ENCODE data around the gene PRR15. TPM values are rescaled to one million over a fixed set of nuclear protein-coding genes. Genes with fewer than 3 reads are reported as not detected.

Gene PRR15
- total and polyA plus RNA-seq, 2 of the 4 experiments (the other 2 are of a cell fraction), result not detected

- Histone ChIP-seq H2BK5ac (ENCODE audit: low read depth, low read length, poor library complexity, severe bottlenecking) (no peak overlapping the region), H2AK5ac (ENCODE audit: low read depth, low read length) (no peak overlapping the region), H3K4me1 (ENCODE audit: control insufficient read depth, insufficient read depth, low read length) (no peaks in the 10 kb centered on the region; the same call in 1 of the 2 replicates), H4K91ac (ENCODE audit: insufficient read depth, low read depth, low read length) (no peak overlapping the region), H3K27ac (ENCODE audit: insufficient read depth, low read length) (no peak overlapping the region), H3K79me1 (ENCODE audit: low read depth in 1 of 2, low read length in 2 of 2) (no peaks in the 10 kb centered on the region), H4K5ac (ENCODE audit: low read depth, low read length) (no peak overlapping the region), H3K56ac (ENCODE audit: extremely low read depth, insufficient read depth, low read length) (no peak overlapping the region), H3K27me3 (ENCODE audit: control insufficient read depth, insufficient read depth, low read length) (peaks cover 49% of the 10 kb centered on the region), H2BK15ac (ENCODE audit: low read depth, low read length) (no peak overlapping the region), H3K4me3 (ENCODE audit: insufficient read depth, low read depth, low read length) (no peak overlapping the region), H3K9me1 (ENCODE audit: insufficient read depth, low read length) (no peaks in the 10 kb centered on the region), H3K18ac (ENCODE audit: low read depth, low read length) (no peak overlapping the region), H4K20me1 (ENCODE audit: insufficient read depth, low read length) (no peaks in the 10 kb centered on the region), H2BK20ac (ENCODE audit: low read depth, low read length) (no peak overlapping the region), H3K36me3 (ENCODE audit: control insufficient read depth, insufficient read depth, low read length) (no peaks in the 10 kb centered on the region), H3K9me3 (ENCODE audit: control insufficient read depth, insufficient read depth, low read length) (no peaks in the 10 kb centered on the region), H3K23ac (ENCODE audit: low read depth, low read length) (no peak overlapping the region), H2AFZ (replicated peaks; ENCODE audit: low read length, poor library complexity) (no peak overlapping the region), H4K8ac (ENCODE audit: low read depth in 2 of 2, low read length in 2 of 2) (no peak overlapping the region), H3K9ac (ENCODE audit: low read depth, low read length) (no peak overlapping the region), H2AK9ac (replicated peaks; ENCODE audit: low read depth, low read length, poor library complexity) (no peak overlapping the region), H2BK120ac (ENCODE audit: low read depth, low read length) (no peak overlapping the region), H3K14ac (replicated peaks; ENCODE audit: low read depth, low read length) (no peak overlapping the region), H3K4ac (ENCODE audit: low read depth, low read length) (no peak overlapping the region), H3K4me2 (ENCODE audit: low read depth, low read length) (no peak overlapping the region)
- TF ChIP-seq CHD1 (IDR thresholded peaks at IDR 0.05; ENCODE audit: low read depth, low read length) (no peak), MAFK (IDR thresholded peaks at IDR 0.05; ENCODE audit: low read depth, low read length) (no peak), RAD21 (IDR thresholded peaks at IDR 0.05; ENCODE audit: low read length) (no peak), NFE2L2 (IDR thresholded peaks at IDR 0.05; ENCODE audit: low read depth, low read length) (no peak), CEBPB (IDR thresholded peaks at IDR 0.05; ENCODE audit: low read depth, low read length) (no peak), SMC3 (IDR thresholded peaks at IDR 0.05; ENCODE audit: low read depth, low read length) (no peak), RCOR1 (IDR thresholded peaks at IDR 0.05; ENCODE audit: insufficient replicate concordance, low read length) (no peak), POLR2A (IDR thresholded peaks at IDR 0.05; ENCODE audit: low read depth, low read length) (no peak), ELK1 (IDR thresholded peaks at IDR 0.05; ENCODE audit: borderline replicate concordance, low read depth, low read length) (no peak)
- CTCF ChIA-PET, result no interaction called here
- DNase-seq (no peak), ATAC-seq (ENCODE audit: low read depth) (no peak)
- dilution Hi-C loops (cut with HindIII; ENCODE audit: low sequenced_read_pairs, unreplicated experiment), result no loop called here
- in situ Hi-C loops (cut with MboI; ENCODE audit: low sequenced_read_pairs), result no loop called here
- intact Hi-C loops (cut with micrococcal nuclease), result no loop called here
- POLR2A ChIA-PET (ENCODE audit: unreplicated experiment), result no interaction called here
- no CpG with 5 or more reads among the region's 6 CpGs for WGBS, 2 experiments (ENCODE audit: extremely low coverage in 2 of 2, insufficient read length in 1 of 2)
- no TSS peak for BruUV-seq (replicated peaks)
Measured at GRCh38 chr7:29562307-29562706, 1.3 kb upstream of the PRR15 start.
